Vagina (tissue), 2 donors: Measurements from ENCODE around the gene FBXL17. TPM values are rescaled to one million over a fixed set of nuclear protein-coding genes. Genes with fewer than 3 reads are reported as not detected.

Experiments
- DNase-seq, 2 donors: peaks; one replicate each; pipeline ENCODE4 v3.0.0-alpha.2; 2017; ENCODE audit errors: extremely low spot score in 2 of 2
- H3K27ac ChIP-seq: fragments of 200-600 bp; sonication (generic); one replicate; pipeline ENCODE4 v1.5.1; 2019
- H3K27me3 ChIP-seq: fragments of 200-600 bp; sonication (generic); one replicate; pipeline ENCODE4 v1.5.1; 2019
- H3K36me3 ChIP-seq, 2 donors: fragments of 200-600 bp; sonication (generic); one replicate each; pipeline ENCODE4 v1.5.1; 2017 to 2019
- H3K4me1 ChIP-seq: fragments of 200-600 bp; sonication (generic); one replicate; pipeline ENCODE4 v1.5.1; 2019
- H3K4me3 ChIP-seq, 2 donors: fragments of 200-600 bp; sonication (generic); 1 replicate in 1 of 2; 2 replicates in 1 of 2; pipeline ENCODE4 v1.5.1; 2016 to 2019
- H3K9me3 ChIP-seq: fragments of 200-600 bp; sonication (generic); one replicate; pipeline ENCODE4 v1.5.1; 2019
- POLR2A ChIP-seq, 2 donors: fragments of 450-650 bp; IDR thresholded peaks; one replicate each; pipeline ENCODE4 v1.6.1; 2017; ENCODE audit warnings: antibody characterized with exemption in 2 of 2, mild to moderate bottlenecking in 2 of 2, moderate library complexity in 2 of 2
- POLR2AphosphoS5 ChIP-seq, 2 donors: sonication (generic); formaldehyde crosslinking; IDR thresholded peaks; one replicate each; pipeline ENCODE4 v1.9.0; 2017; ENCODE audit warnings: antibody characterized with exemption in 2 of 2, mild to moderate bottlenecking in 2 of 2, low read depth in 1 of 2; ENCODE audit not compliant: insufficient read depth in 1 of 2
- intact Hi-C: fragments of 100-400 bp; cut with DNase I; formaldehyde crosslinking; loops from one replicate; pipeline ENCODE4 v1.15.1; 2023
- total RNA-seq: library from RNA; depleted of rRNA; stranded (reverse); fragments of >200 nt; gene quantifications from one replicate; pipeline ENCODE4 v1.2.3, GENCODE V29; 2016
- TF ChIP-seq, protein P1 (sequence below), 3 experiments: fragments of 450-650 bp in 2 of 3; fragments of 200-600 bp in 1 of 3; sonication (generic) in 1 of 3; IDR thresholded peaks; one replicate each; pipeline ENCODE4 v1.5.1; 2017 to 2019; ENCODE audit warnings: antibody characterized with exemption in 3 of 3, mild to moderate bottlenecking in 2 of 3, moderate library complexity in 2 of 3

FBXL17 gene
- total RNA-seq, 1 donor from 2014 or later = 15.0 TPM

DNA sequence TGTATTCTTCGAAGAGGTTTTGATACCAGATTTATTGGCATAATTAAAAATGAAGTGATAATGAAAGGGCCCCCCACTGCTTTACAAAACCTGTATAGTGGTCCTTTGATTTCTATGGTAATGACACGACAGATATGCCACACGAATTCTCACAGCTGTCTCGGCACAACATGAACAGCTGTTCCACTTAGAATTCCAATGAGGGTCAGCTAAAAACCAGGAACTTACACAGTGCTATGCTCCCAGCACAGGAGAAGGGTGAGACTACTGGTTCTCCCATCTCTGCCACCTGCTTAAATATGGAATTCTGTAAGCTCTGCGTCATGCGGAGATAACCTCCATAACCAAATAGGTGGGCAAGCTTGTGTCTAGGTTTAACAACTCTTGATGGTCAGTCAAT is 528.2 kb downstream of the FBXL17 start:
- TF ChIP-seq POLR2A (IDR thresholded peaks at IDR 0.05) (no peak), POLR2AphosphoS5 (IDR thresholded peaks at IDR 0.05; ENCODE audit: insufficient read depth in 1 of 2, low read depth in 1 of 2) (no peak)
- TF ChIP-seq, protein P1, sequence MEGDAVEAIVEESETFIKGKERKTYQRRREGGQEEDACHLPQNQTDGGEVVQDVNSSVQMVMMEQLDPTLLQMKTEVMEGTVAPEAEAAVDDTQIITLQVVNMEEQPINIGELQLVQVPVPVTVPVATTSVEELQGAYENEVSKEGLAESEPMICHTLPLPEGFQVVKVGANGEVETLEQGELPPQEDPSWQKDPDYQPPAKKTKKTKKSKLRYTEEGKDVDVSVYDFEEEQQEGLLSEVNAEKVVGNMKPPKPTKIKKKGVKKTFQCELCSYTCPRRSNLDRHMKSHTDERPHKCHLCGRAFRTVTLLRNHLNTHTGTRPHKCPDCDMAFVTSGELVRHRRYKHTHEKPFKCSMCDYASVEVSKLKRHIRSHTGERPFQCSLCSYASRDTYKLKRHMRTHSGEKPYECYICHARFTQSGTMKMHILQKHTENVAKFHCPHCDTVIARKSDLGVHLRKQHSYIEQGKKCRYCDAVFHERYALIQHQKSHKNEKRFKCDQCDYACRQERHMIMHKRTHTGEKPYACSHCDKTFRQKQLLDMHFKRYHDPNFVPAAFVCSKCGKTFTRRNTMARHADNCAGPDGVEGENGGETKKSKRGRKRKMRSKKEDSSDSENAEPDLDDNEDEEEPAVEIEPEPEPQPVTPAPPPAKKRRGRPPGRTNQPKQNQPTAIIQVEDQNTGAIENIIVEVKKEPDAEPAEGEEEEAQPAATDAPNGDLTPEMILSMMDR (IDR thresholded peaks at IDR 0.05) = no peak
- no peak for DNase-seq
- intact Hi-C loops = no loop called here
- no peak overlapping the region for H3K4me3 ChIP-seq
- no peaks in the 10 kb centered on the region for H3K4me1 ChIP-seq
- H3K27me3 ChIP-seq = no peaks in the 10 kb centered on the region
- H3K9me3 ChIP-seq = no peaks in the 10 kb centered on the region
- H3K36me3 ChIP-seq = no peaks in the 10 kb centered on the region
- no peak overlapping the region for H3K27ac ChIP-seq

DNA sequence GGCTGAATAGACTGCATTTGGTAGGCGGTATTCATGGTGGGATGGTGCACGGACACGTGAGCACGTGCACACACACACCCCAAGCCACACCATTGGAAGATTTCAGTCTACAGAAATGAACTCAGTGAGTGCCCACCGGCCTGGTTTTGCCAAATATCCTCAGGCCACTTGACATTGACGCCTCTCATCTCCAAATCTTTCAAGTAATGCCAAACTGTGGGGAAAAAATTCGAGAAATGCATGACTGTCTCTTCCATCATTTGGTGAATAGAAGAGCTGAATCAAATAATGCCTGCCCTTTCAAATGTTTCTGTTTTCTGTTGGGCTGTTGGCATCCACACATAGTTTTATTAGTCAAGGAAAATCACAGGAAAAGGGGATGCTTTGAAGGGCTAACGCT is 528.9 kb downstream of the FBXL17 start:
- H3K4me1 ChIP-seq = no peaks in the 10 kb centered on the region
- intact Hi-C loops = no loop called here
- DNase-seq = no peak
- no peaks in the 10 kb centered on the region for H3K36me3 ChIP-seq
- no peak overlapping the region for H3K4me3 ChIP-seq
- TF ChIP-seq POLR2AphosphoS5 (IDR thresholded peaks at IDR 0.05; ENCODE audit: insufficient read depth in 1 of 2, low read depth in 1 of 2) = no peak
- TF ChIP-seq POLR2A (IDR thresholded peaks at IDR 0.05) = no peak
- TF ChIP-seq, protein P1 (IDR thresholded peaks at IDR 0.05) = no peak
- H3K9me3 ChIP-seq = no peaks in the 10 kb centered on the region
- H3K27me3 ChIP-seq = no peaks in the 10 kb centered on the region
- H3K27ac ChIP-seq = no peak overlapping the region

DNA sequence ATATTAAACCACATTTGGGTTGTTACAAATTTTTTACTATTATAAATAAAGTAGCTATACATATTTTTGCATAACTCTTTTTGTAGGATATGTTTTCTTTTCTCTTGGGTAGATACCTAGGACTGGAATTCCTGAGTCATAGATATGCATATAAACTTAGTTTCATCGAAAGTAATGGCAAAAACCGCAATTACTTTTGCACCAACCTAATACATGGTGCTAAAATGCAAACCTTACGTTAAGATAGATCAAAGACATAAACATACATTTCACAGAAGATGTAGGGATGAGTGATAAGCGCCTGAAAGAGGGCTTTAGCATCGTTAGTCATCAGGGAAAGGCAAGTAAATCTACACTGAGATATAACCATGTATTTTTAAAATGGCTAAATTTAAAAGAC is 532.8 kb downstream of the FBXL17 start:
- intact Hi-C loops = no loop called here
- H3K27ac ChIP-seq = no peak overlapping the region
- H3K27me3 ChIP-seq = no peaks in the 10 kb centered on the region
- H3K36me3 ChIP-seq = no peaks in the 10 kb centered on the region
- TF ChIP-seq POLR2AphosphoS5 (IDR thresholded peaks at IDR 0.05; ENCODE audit: insufficient read depth in 1 of 2, low read depth in 1 of 2) (no peak), POLR2A (IDR thresholded peaks at IDR 0.05) (no peak)
- TF ChIP-seq, protein P1 (IDR thresholded peaks at IDR 0.05) = no peak
- DNase-seq = no peak
- no peak overlapping the region for H3K4me3 ChIP-seq
- H3K9me3 ChIP-seq = no peaks in the 10 kb centered on the region
- H3K4me1 ChIP-seq = no peaks in the 10 kb centered on the region

DNA sequence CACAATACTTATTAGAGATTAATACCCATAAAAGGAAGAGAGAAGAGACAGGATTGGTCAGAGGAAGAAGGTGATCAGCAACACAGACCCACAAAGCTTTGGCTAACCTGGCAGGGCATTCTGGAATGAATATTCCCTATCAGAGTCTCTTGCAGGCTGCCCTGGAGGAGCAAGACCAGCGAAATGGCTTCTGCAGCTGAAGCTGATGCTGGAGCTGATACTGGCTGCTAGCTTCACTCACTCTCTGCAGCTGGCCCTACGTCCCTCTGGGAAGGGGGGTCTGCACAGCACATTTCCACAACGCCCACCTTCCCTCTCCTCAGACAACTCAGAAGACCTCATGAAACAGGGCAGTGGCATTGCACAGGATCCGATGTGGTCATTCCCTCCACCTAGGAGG is 541.3 kb downstream of the FBXL17 start:
- no peak overlapping the region for H3K27ac ChIP-seq
- no peaks in the 10 kb centered on the region for H3K4me1 ChIP-seq
- H3K9me3 ChIP-seq = no peaks in the 10 kb centered on the region
- no peak for DNase-seq
- H3K36me3 ChIP-seq = no peaks in the 10 kb centered on the region
- intact Hi-C loops = no loop called here
- TF ChIP-seq POLR2A (IDR thresholded peaks at IDR 0.05) (no peak), POLR2AphosphoS5 (IDR thresholded peaks at IDR 0.05; ENCODE audit: insufficient read depth in 1 of 2, low read depth in 1 of 2) (no peak)
- TF ChIP-seq, protein P1 (IDR thresholded peaks at IDR 0.05) = no peak
- H3K27me3 ChIP-seq = no peaks in the 10 kb centered on the region
- no peak overlapping the region for H3K4me3 ChIP-seq

DNA sequence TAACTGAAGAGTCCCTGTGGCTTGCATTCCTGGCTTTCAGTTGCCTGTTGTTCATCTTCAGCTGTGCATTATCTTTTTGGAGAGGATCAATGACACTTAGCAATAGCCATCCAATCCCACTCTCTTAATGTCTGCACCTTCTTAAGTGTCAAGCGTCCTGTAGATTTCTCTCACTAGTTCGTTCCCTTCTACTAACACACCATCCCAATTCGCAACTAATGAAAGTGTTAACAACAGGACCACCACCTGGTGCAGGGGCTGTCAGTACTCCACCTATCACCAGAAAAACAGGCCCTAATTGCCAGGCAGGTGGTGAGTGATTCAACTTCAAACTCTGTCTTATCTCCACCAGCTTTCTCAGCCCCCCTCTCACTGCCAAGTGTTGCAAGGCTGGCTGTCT is 541.7 kb downstream of the FBXL17 start:
- Histone ChIP-seq H3K27me3 (no peaks in the 10 kb centered on the region), H3K4me3 (no peak overlapping the region), H3K4me1 (no peaks in the 10 kb centered on the region), H3K9me3 (no peaks in the 10 kb centered on the region), H3K36me3 (no peaks in the 10 kb centered on the region), H3K27ac (no peak overlapping the region)
- intact Hi-C loops = no loop called here
- DNase-seq = no peak
- no peak for TF ChIP-seq POLR2A (IDR thresholded peaks at IDR 0.05)
- TF ChIP-seq, protein P1 (IDR thresholded peaks at IDR 0.05) = no peak
- no peak for TF ChIP-seq POLR2AphosphoS5 (IDR thresholded peaks at IDR 0.05; ENCODE audit: insufficient read depth in 1 of 2, low read depth in 1 of 2)
